ENCODE results near the gene DBF4.

DNA sequence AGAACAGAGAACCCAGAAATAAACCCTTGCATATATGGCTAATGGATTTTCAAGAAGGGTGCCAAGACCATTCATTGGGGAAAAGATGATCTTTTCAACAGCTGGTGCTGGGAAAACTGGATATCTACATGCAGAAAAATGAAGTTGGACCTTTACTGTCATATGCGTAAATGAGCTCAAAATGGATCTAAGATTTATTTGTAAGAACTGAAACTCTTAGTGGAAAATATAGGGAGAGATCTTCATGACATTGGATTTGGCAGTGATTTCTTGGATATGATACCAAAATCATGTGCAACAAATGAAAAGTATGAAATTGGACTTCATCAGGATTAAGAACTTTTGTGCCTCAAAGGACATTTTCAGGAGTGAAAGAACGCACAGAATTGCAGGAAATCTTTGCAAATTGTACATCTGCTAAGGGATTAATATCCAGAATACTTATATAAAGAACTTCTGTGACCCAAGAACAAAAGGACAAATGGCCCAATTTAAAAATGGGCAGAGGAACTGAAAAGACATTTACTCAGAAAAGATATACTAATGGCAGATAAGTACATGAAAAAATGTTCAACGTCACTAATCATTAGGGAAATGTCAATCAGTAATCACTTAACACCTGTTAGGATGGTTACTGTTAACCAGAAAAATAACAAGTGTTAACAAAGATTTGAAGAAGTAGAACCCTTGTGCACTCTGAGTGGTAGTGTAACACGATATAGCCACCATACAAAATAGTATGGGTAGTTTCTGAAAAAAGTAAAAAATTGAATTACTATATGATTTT, 6.1 kb downstream of the DBF4 start:
- no peak for TF ChIP-seq EZH2 (IDR thresholded peaks at IDR 0.05; ENCODE audit: low read length, missing control alignments)
- TF ChIP-seq, protein P1, sequence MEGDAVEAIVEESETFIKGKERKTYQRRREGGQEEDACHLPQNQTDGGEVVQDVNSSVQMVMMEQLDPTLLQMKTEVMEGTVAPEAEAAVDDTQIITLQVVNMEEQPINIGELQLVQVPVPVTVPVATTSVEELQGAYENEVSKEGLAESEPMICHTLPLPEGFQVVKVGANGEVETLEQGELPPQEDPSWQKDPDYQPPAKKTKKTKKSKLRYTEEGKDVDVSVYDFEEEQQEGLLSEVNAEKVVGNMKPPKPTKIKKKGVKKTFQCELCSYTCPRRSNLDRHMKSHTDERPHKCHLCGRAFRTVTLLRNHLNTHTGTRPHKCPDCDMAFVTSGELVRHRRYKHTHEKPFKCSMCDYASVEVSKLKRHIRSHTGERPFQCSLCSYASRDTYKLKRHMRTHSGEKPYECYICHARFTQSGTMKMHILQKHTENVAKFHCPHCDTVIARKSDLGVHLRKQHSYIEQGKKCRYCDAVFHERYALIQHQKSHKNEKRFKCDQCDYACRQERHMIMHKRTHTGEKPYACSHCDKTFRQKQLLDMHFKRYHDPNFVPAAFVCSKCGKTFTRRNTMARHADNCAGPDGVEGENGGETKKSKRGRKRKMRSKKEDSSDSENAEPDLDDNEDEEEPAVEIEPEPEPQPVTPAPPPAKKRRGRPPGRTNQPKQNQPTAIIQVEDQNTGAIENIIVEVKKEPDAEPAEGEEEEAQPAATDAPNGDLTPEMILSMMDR (conservative IDR thresholded peaks at IDR 0.05 in 1 of 2, IDR thresholded peaks at IDR 0.05 in 1 of 2; ENCODE audit: low read depth in 1 of 2, low read length in 2 of 2), result no peak
